ACC112 (cell line): ENCODE data around the gene RALGAPA2.

Experiments used
- H2AFZ ChIP-seq: fragments of 200-600 bp; sonication (generic); one replicate; pipeline ENCODE4 v1.6.0; 2017; ENCODE audit warnings: antibody characterized with exemption, low read length; ENCODE audit not compliant: unreplicated experiment
- H3K27ac ChIP-seq: fragments of 200-600 bp; sonication (generic); 2 replicates; pipeline ENCODE4 v1.5.1; 2014; ENCODE audit warnings: low read depth, mild to moderate bottlenecking, antibody characterized with exemption, low read length, moderate library complexity
- H3K27me3 ChIP-seq: fragments of 200-600 bp; sonication (generic); 2 replicates; pipeline ENCODE4 v1.6.1; 2014; ENCODE audit warnings: mild to moderate bottlenecking, antibody characterized with exemption, low read length, moderate library complexity, mixed read lengths; ENCODE audit not compliant: insufficient read depth
- H3K36me3 ChIP-seq: fragments of 200-600 bp; sonication (generic); 2 replicates; pipeline ENCODE4 v1.6.1; 2016; ENCODE audit warnings: mild to moderate bottlenecking, antibody characterized with exemption, low read length, moderate library complexity, mixed read lengths; ENCODE audit not compliant: insufficient read depth
- H3K4me1 ChIP-seq: fragments of 200-600 bp; sonication (generic); one replicate; pipeline ENCODE4 v1.6.1; 2016; ENCODE audit warnings: low read length, mixed read lengths; ENCODE audit not compliant: insufficient read depth, unreplicated experiment, control insufficient read depth
- H3K4me3 ChIP-seq: fragments of 200-600 bp; sonication (generic); 2 replicates; pipeline ENCODE4 v1.5.1; 2014; ENCODE audit warnings: mild to moderate bottlenecking, low read depth, low read length
- H3K79me2 ChIP-seq: fragments of 200-600 bp; sonication (generic); one replicate; pipeline ENCODE4 v1.6.0; 2016; ENCODE audit warnings: low read length; ENCODE audit not compliant: control insufficient read depth, unreplicated experiment, insufficient read depth

Gene RALGAPA2

DNA sequence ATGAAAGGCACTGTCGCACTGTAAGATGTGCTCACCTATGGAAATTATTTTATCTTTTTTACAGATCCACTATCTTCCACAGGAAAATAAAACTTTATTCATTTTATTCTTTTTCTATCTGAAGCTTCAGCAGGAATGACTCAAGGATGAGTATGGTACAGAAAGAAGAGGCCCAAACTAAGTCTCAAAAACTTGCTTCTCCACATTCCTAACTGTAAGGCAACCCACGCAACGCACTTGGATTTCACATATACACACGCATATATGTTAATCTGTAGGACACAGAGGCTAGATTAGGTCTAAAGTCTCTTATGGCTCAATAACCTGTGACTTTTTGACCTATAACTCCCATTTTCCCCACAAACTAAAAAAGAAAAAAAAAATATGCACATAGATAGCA is 81.9 kb downstream of the RALGAPA2 start:
- no peak overlapping the region for H3K4me3 ChIP-seq
- no peaks in the 10 kb centered on the region for H3K36me3 ChIP-seq

DNA sequence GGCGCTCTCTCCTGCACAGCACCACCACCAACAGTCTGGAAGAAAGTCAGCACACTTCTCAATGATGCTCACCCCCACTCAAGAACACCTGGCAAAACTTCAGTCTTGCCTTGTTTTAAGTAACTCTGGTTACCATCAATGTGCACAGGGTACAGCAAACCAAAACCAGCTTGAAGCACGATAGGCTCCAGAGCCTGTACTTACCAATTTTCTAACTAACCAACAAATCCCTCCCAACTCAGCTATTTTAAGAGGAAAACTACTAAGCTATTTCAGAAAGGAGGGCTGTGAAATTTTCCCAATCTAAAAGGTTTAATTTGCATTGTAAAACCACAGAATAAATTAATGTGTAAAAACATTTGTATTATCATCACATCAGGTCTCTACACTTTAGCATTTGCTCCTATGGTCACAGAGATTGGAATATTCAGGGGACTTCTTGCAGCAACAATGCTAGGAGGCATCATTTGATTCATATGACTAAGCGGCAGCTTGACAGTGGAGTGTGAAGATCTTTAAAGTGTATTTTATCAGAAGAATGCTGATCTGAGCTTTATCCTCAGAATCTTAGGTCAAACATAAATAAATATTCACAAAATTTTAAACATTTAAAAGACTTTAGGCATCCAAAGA is 82.8 kb downstream of the RALGAPA2 start:
- Histone ChIP-seq H3K79me2 (no peaks in the 10 kb centered on the region), H3K4me1 (no peaks in the 10 kb centered on the region), H3K27me3 (no peaks in the 10 kb centered on the region), H3K36me3 (no peaks in the 10 kb centered on the region), H2AFZ (no peak overlapping the region), H3K4me3 (no peak overlapping the region), H3K27ac (no peak overlapping the region)

More for the DNA sequence above, 81.9 kb downstream of the RALGAPA2 start:
- no peaks in the 10 kb centered on the region for H3K27me3 ChIP-seq
- no peak overlapping the region for H2AFZ ChIP-seq
- H3K79me2 ChIP-seq, result no peaks in the 10 kb centered on the region
- no peak overlapping the region for H3K27ac ChIP-seq
- H3K4me1 ChIP-seq, result no peaks in the 10 kb centered on the region

DNA sequence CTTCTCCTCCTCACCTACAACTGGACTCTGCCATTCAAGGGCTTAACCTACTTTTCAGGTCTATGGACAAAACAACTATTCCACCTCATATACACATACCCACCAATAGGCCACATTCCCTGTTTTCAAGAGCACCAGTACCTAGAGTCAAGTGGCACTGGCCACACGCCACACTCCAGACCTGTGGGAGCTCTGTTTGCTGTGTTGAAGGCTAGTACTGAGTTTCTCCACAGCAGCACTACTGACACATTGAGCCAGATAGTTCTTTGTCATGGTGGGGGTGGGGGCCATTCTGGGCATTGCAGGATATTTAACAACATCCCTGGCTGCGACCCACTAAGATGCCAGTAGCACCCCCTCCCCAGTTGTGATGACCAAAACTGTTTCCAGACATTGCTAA is 84.1 kb downstream of the RALGAPA2 start:
- Histone ChIP-seq H2AFZ (no peak overlapping the region), H3K36me3 (no peaks in the 10 kb centered on the region), H3K79me2 (no peaks in the 10 kb centered on the region), H3K27ac (no peak overlapping the region), H3K4me3 (no peak overlapping the region), H3K27me3 (no peaks in the 10 kb centered on the region), H3K4me1 (no peaks in the 10 kb centered on the region)

DNA sequence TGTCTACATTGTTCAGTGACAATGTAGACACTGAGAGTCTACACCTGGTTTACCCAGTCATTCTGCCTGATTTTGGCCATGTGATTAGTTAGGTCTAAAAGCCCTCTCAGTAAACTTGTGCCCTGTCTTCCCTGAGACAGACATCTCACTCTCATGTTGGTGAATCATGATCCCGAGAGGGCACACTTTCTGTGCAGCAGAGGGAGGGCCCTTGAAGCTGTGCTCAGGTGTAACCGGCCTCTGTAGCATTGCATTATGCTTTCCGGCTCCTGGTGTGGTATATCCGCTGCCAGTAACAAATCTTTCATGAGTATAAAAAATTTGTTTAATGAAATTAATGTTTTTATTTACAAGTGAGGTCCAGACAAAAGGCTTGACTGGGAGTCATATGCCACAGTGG is 85.0 kb downstream of the RALGAPA2 start:
- Histone ChIP-seq H3K27me3 (no peaks in the 10 kb centered on the region), H3K36me3 (no peaks in the 10 kb centered on the region), H3K27ac (no peak overlapping the region), H3K79me2 (no peaks in the 10 kb centered on the region), H3K4me1 (no peaks in the 10 kb centered on the region), H3K4me3 (no peak overlapping the region), H2AFZ (no peak overlapping the region)

DNA sequence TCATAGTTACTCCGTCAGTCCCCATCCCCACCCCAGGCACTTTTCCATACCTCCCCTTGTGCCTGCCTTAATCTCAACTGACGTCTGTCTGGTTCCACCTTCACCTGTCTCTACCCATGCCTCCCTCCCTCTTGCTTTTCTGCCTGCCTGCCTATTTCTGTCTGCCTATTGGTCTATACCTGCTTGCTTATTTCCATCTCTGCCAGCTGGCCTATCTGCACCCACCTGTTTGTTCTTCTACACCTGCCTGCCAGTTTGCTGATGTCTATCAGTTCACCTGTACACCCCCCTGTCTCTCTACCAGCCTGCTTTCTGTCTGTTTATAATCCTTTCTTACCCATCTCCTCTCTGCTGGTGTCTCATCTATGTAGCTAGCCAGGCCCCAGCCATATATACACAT is 87.5 kb downstream of the RALGAPA2 start:
- H3K27me3 ChIP-seq, result no peaks in the 10 kb centered on the region
- no peak overlapping the region for H3K4me3 ChIP-seq
- no peak overlapping the region for H2AFZ ChIP-seq
- H3K36me3 ChIP-seq, result no peaks in the 10 kb centered on the region
- no peaks in the 10 kb centered on the region for H3K4me1 ChIP-seq
- no peaks in the 10 kb centered on the region for H3K79me2 ChIP-seq
- H3K27ac ChIP-seq, result no peak overlapping the region

- Histone ChIP-seq H3K79me2 (no peaks in the 10 kb centered on the region), H3K27ac (no peak overlapping the region), H2AFZ (no peak overlapping the region), H3K4me1 (no peaks in the 10 kb centered on the region), H3K4me3 (no peak overlapping the region), H3K27me3 (no peaks in the 10 kb centered on the region), H3K36me3 (no peaks in the 10 kb centered on the region)
These were observed 91.2 kb downstream of the RALGAPA2 start for GRCh38 chr20:20621195-20621594.

DNA sequence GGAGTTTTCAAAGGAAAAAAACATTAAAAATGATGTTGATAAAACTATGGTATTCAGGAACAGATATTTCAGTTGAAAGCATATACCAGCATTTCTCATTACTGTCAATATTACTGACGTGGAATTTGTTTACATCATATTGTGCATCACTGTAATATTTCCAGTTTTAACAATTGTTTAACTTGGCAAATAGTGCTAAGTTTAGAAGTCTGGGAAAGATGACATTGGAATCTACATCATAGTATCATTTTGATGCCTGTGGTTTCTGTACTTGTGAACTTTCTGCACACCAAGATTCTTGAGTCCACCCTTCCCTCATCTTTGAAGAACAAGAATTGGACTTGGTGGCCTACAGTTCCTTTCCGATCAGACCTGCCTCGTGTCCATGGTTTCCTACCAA is 98.1 kb downstream of the RALGAPA2 start:
- Histone ChIP-seq H3K79me2 (no peaks in the 10 kb centered on the region), H2AFZ (no peak overlapping the region), H3K36me3 (no peaks in the 10 kb centered on the region), H3K4me1 (no peaks in the 10 kb centered on the region), H3K27me3 (no peaks in the 10 kb centered on the region), H3K27ac (no peak overlapping the region), H3K4me3 (no peak overlapping the region)

- no peak overlapping the region for H3K4me3 ChIP-seq
- no peaks in the 10 kb centered on the region for H3K79me2 ChIP-seq
- H3K4me1 ChIP-seq, result no peaks in the 10 kb centered on the region
- H3K27me3 ChIP-seq, result no peaks in the 10 kb centered on the region
- no peak overlapping the region for H2AFZ ChIP-seq
- H3K36me3 ChIP-seq, result no peaks in the 10 kb centered on the region
- H3K27ac ChIP-seq, result no peak overlapping the region
These were observed 100.2 kb downstream of the RALGAPA2 start for GRCh38 chr20:20612251-20612650.

DNA sequence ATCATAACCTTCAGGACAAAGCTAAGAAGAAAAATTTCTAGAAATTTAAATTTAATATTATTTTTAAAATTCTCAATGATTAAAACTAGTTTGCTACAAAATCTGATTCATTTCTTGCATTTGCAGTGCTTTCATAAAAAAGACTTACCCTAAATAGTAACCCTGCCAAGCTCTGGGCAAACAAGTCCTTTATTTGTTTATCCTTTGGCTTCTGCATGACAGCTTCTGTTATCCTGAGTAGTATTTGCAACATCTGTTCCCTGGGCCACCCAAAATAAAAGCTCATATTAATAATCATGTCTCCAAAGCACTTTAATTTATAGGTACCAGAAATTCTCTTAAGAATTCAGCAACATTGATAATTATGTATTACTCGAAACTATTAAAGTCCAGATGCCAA is 101.3 kb downstream of the RALGAPA2 start:
- no peaks in the 10 kb centered on the region for H3K4me1 ChIP-seq
- no peaks in the 10 kb centered on the region for H3K79me2 ChIP-seq
- H3K27me3 ChIP-seq, result no peaks in the 10 kb centered on the region
- H3K36me3 ChIP-seq, result no peaks in the 10 kb centered on the region
- H2AFZ ChIP-seq, result no peak overlapping the region
- no peak overlapping the region for H3K27ac ChIP-seq
- no peak overlapping the region for H3K4me3 ChIP-seq

DNA sequence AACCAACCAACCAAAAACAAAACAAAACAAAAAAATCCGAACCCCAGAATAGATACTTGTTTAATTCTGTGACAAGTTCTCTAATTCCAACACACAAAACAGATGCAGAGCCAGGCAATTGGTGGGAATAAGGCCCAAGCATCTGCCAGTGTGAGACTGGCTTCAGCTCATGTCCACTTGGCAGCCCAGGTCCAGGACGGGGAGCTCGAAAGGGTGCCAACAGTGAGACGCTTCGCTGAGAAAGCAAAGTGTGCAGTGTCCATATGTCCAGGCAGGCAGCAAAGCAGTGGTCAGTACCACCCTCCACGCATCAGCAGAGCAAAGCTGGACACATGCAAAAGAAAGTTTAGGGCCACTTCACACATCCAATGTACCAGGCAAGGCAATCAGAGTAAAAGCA is 102.9 kb downstream of the RALGAPA2 start:
- Histone ChIP-seq H3K36me3 (no peaks in the 10 kb centered on the region), H3K4me3 (no peak overlapping the region), H3K4me1 (no peaks in the 10 kb centered on the region), H3K79me2 (no peaks in the 10 kb centered on the region), H3K27ac (no peak overlapping the region), H2AFZ (no peak overlapping the region), H3K27me3 (no peaks in the 10 kb centered on the region)

- H2AFZ ChIP-seq, result no peak overlapping the region
- no peaks in the 10 kb centered on the region for H3K79me2 ChIP-seq
- no peaks in the 10 kb centered on the region for H3K27me3 ChIP-seq
- no peaks in the 10 kb centered on the region for H3K36me3 ChIP-seq
- no peak overlapping the region for H3K4me3 ChIP-seq
- no peaks in the 10 kb centered on the region for H3K4me1 ChIP-seq
- H3K27ac ChIP-seq, result no peak overlapping the region
These were observed 103.8 kb downstream of the RALGAPA2 start for GRCh38 chr20:20608641-20609040.
